Neutrophil (primary cell): ENCODE measurements around the gene FOXD1.

Source experiments
- H3K27ac ChIP-seq: fragments of 200-600 bp; sonication (generic); 2 replicates; pipeline ENCODE4 v1.5.1; 2016; ENCODE audit warnings: mild to moderate bottlenecking, moderate library complexity
- H3K27me3 ChIP-seq: fragments of 200-600 bp; sonication (generic); 2 replicates; pipeline ENCODE4 v1.6.0; 2016; ENCODE audit warnings: mild to moderate bottlenecking
- H3K36me3 ChIP-seq: fragments of 200-600 bp; sonication (generic); 2 replicates; pipeline ENCODE4 v1.5.1; 2017
- H3K4me1 ChIP-seq, 2 experiments: fragments of 200-600 bp in 1 of 2; sonication (generic) in 1 of 2; 1 replicate in 1 of 2; 2 replicates in 1 of 2; pipeline versions ENCODE4 v1.5.1 to v1.6.1; 2013 to 2016; ENCODE audit warnings: low read depth in 1 of 2, low read length in 1 of 2, mild to moderate bottlenecking in 1 of 2, moderate library complexity in 1 of 2; ENCODE audit not compliant: control insufficient read depth in 1 of 2, insufficient read depth in 1 of 2
- H3K4me3 ChIP-seq, 2 experiments: fragments of 200-600 bp in 1 of 2; sonication (generic) in 1 of 2; 1 replicate in 1 of 2; 2 replicates in 1 of 2; pipeline ENCODE4 v1.5.1; 2013 to 2016; ENCODE audit warnings: low read depth in 1 of 2, low read length in 1 of 2, mild to moderate bottlenecking in 1 of 2, moderate library complexity in 1 of 2
- H3K9me3 ChIP-seq: fragments of 200-600 bp; sonication (generic); 2 replicates; pipeline ENCODE4 v1.5.1; 2016
- CTCF ChIP-seq: fragments of 200-600 bp; sonication (generic); IDR thresholded peaks from 2 replicates; pipeline ENCODE4 v1.5.1; 2016; ENCODE audit warnings: antibody characterized with exemption

Gene FOXD1

GRCh38 chr5:73442231-73442811 is 6.3 kb downstream of the FOXD1 start:
- Histone ChIP-seq H3K27me3 (peaks cover 97% of the 10 kb centered on the region), H3K27ac (no peak overlapping the region), H3K9me3 (no peaks in the 10 kb centered on the region), H3K4me3 (no peak overlapping the region), H3K36me3 (no peaks in the 10 kb centered on the region), H3K4me1 (peaks cover 0 to 6% of the 10 kb centered on the region in 2 experiments)
- TF ChIP-seq CTCF: no peak

- no peaks in the 10 kb centered on the region for H3K9me3 ChIP-seq
- H3K27me3 ChIP-seq: peaks cover 100% of the 10 kb centered on the region
- TF ChIP-seq CTCF: no peak
- H3K27ac ChIP-seq: no peak overlapping the region
- no peak overlapping the region for H3K4me3 ChIP-seq
- peaks cover 0 to 7% of the 10 kb centered on the region in 2 experiments for H3K4me1 ChIP-seq
- no peaks in the 10 kb centered on the region for H3K36me3 ChIP-seq
Observed at GRCh38 chr5:73441378-73441777, 7.2 kb downstream of the FOXD1 start.

GRCh38 chr5:73440262-73440661 is 8.3 kb downstream of the FOXD1 start:
- Histone ChIP-seq H3K9me3 (no peaks in the 10 kb centered on the region), H3K27me3 (peaks cover 100% of the 10 kb centered on the region)

GRCh38 chr5:73438645-73439470 is 9.7 kb downstream of the FOXD1 start:
- Histone ChIP-seq H3K27ac (no peak overlapping the region), H3K36me3 (no peaks in the 10 kb centered on the region), H3K4me3 (no peak overlapping the region), H3K27me3 (peaks cover 100% of the 10 kb centered on the region), H3K9me3 (no peaks in the 10 kb centered on the region), H3K4me1 (peaks cover 0 to 8% of the 10 kb centered on the region in 2 experiments)
- TF ChIP-seq CTCF: no peak

More at GRCh38 chr5:73440262-73440661, 8.3 kb downstream of the FOXD1 start:
- Histone ChIP-seq H3K36me3 (no peaks in the 10 kb centered on the region), H3K4me3 (no peak overlapping the region), H3K4me1 (peaks cover 0 to 8% of the 10 kb centered on the region in 2 experiments), H3K27ac (no peak overlapping the region)
- no peak for TF ChIP-seq CTCF

GRCh38 chr5:73437777-73438644 is 10.6 kb downstream of the FOXD1 start:
- Histone ChIP-seq H3K9me3 (no peaks in the 10 kb centered on the region), H3K4me3 (no peak overlapping the region)

More at GRCh38 chr5:73437777-73438644, 10.6 kb downstream of the FOXD1 start:
- no peak for TF ChIP-seq CTCF
- H3K27ac ChIP-seq: no peak overlapping the region
- no peaks in the 10 kb centered on the region for H3K36me3 ChIP-seq
- H3K4me1 ChIP-seq: peaks cover 0 to 8% of the 10 kb centered on the region in 2 experiments
- peaks cover 100% of the 10 kb centered on the region for H3K27me3 ChIP-seq
